ENCODE results near the gene GALNTL6.
"Not testable (repeated sequence)": the region's sequence is repeated elsewhere in the genome, so short reads cannot be mapped to it uniquely, and the experiment has no call there.

The GALNTL6 gene

GRCh38 chr4:172393220-172393619, 580.0 kb downstream of the GALNTL6 start:
- no peak for DNase-seq (ENCODE audit: low read depth)

GRCh38 chr4:172404676-172405075, 591.5 kb downstream of the GALNTL6 start:
- DNase-seq (ENCODE audit: low read depth) = no peak

- no peak for DNase-seq (ENCODE audit: low read depth)
These were observed 597.2 kb downstream of the GALNTL6 start for GRCh38 chr4:172410363-172410762.

- DNase-seq (ENCODE audit: low read depth) = no peak
These were observed 597.9 kb downstream of the GALNTL6 start for GRCh38 chr4:172411149-172411548.

GRCh38 chr4:172412851-172413580, 599.8 kb downstream of the GALNTL6 start:
- DNase-seq (ENCODE audit: low read depth) = no peak

- not testable (repeated sequence) for DNase-seq (ENCODE audit: low read depth)
These were observed 615.8 kb downstream of the GALNTL6 start for GRCh38 chr4:172428979-172429378.

GRCh38 chr4:172480471-172480870, 667.3 kb downstream of the GALNTL6 start:
- no peak for DNase-seq (ENCODE audit: low read depth)

- no peak for DNase-seq (ENCODE audit: low read depth)
These were observed 668.8 kb downstream of the GALNTL6 start for GRCh38 chr4:172481802-172482508.

GRCh38 chr4:172485007-172485406, 671.8 kb downstream of the GALNTL6 start:
- DNase-seq (ENCODE audit: low read depth) = no peak

GRCh38 chr4:172486531-172486930, 673.3 kb downstream of the GALNTL6 start:
- DNase-seq (ENCODE audit: low read depth) = no peak

GRCh38 chr4:172489861-172490260, 676.7 kb downstream of the GALNTL6 start:
- no peak for DNase-seq (ENCODE audit: low read depth)

- no peak for DNase-seq (ENCODE audit: low read depth)
These were observed 682.6 kb downstream of the GALNTL6 start for GRCh38 chr4:172495769-172496168.

- no peak for DNase-seq (ENCODE audit: low read depth)
These were observed 684.1 kb downstream of the GALNTL6 start for GRCh38 chr4:172497321-172497720.

- no peak for DNase-seq (ENCODE audit: low read depth)
These were observed 700.8 kb downstream of the GALNTL6 start for GRCh38 chr4:172514011-172514410.

GRCh38 chr4:172514801-172515200, 701.6 kb downstream of the GALNTL6 start:
- DNase-seq (ENCODE audit: low read depth) = no peak

- no peak for DNase-seq (ENCODE audit: low read depth)
These were observed 702.2 kb downstream of the GALNTL6 start for GRCh38 chr4:172515266-172515879.

GRCh38 chr4:172517391-172517790, 704.2 kb downstream of the GALNTL6 start:
- DNase-seq (ENCODE audit: low read depth) = no peak

GRCh38 chr4:172521248-172521647, 708.0 kb downstream of the GALNTL6 start:
- DNase-seq (ENCODE audit: low read depth) = no peak

GRCh38 chr4:172521680-172522079, 708.5 kb downstream of the GALNTL6 start:
- no peak for DNase-seq (ENCODE audit: low read depth)

- DNase-seq (ENCODE audit: low read depth) = no peak
These were observed 730.0 kb downstream of the GALNTL6 start for GRCh38 chr4:172543249-172543648.

GRCh38 chr4:172546782-172547181, 733.6 kb downstream of the GALNTL6 start:
- DNase-seq (ENCODE audit: low read depth) = no peak

GRCh38 chr4:172547724-172548123, 734.5 kb downstream of the GALNTL6 start:
- no peak for DNase-seq (ENCODE audit: low read depth)

GRCh38 chr4:172553216-172553615, 740.0 kb downstream of the GALNTL6 start:
- DNase-seq (ENCODE audit: low read depth) = no peak
